HG02571 (cell line): ENCODE data around the gene MID1IP1.

Source experiments
- ATAC-seq: cut with Tn5 transposase; IDR thresholded peaks from one replicate; pipeline ENCODE4 v1.9.1; 2021; ENCODE audit warnings: mild to moderate bottlenecking, moderate library complexity; ENCODE audit not compliant: unreplicated experiment

Gene MID1IP1

GRCh38 chrX:38811515-38812243, 10.4 kb downstream of the MID1IP1 start:
- no peak for ATAC-seq

GRCh38 chrX:38816155-38816554, 14.9 kb downstream of the MID1IP1 start:
- ATAC-seq = no peak

GRCh38 chrX:38817004-38817703, 15.9 kb downstream of the MID1IP1 start:
- ATAC-seq = no peak

- ATAC-seq = no peak
These were observed 17.9 kb downstream of the MID1IP1 start for GRCh38 chrX:38819163-38819562.

- ATAC-seq = no peak
These were observed 18.4 kb downstream of the MID1IP1 start for GRCh38 chrX:38819709-38820108.

GRCh38 chrX:38820751-38821150, 19.5 kb downstream of the MID1IP1 start:
- no peak for ATAC-seq

- ATAC-seq = no peak
These were observed 22.9 kb downstream of the MID1IP1 start for GRCh38 chrX:38824176-38824575.

GRCh38 chrX:38831949-38832348, 30.7 kb downstream of the MID1IP1 start:
- no peak for ATAC-seq

GRCh38 chrX:38837389-38837788, 36.1 kb downstream of the MID1IP1 start:
- ATAC-seq = no peak

GRCh38 chrX:38839277-38839676, 38.0 kb downstream of the MID1IP1 start:
- ATAC-seq = no peak

GRCh38 chrX:38839944-38840343, 38.7 kb downstream of the MID1IP1 start:
- ATAC-seq = no peak

- no peak for ATAC-seq
These were observed 40.5 kb downstream of the MID1IP1 start for GRCh38 chrX:38841750-38842149.

GRCh38 chrX:38845426-38845825, 44.2 kb downstream of the MID1IP1 start:
- ATAC-seq = no peak

GRCh38 chrX:38847206-38847902, 46.1 kb downstream of the MID1IP1 start:
- no peak for ATAC-seq

- no peak for ATAC-seq
These were observed 46.6 kb downstream of the MID1IP1 start for GRCh38 chrX:38847903-38848230.

GRCh38 chrX:38848671-38849455, 47.6 kb downstream of the MID1IP1 start:
- no peak for ATAC-seq

GRCh38 chrX:38850807-38851544, 49.7 kb downstream of the MID1IP1 start:
- ATAC-seq = no peak

GRCh38 chrX:38854305-38854704, 53.0 kb downstream of the MID1IP1 start:
- no peak for ATAC-seq
